ENCODE measurements around the gene NRARP.

The NRARP gene

DNA sequence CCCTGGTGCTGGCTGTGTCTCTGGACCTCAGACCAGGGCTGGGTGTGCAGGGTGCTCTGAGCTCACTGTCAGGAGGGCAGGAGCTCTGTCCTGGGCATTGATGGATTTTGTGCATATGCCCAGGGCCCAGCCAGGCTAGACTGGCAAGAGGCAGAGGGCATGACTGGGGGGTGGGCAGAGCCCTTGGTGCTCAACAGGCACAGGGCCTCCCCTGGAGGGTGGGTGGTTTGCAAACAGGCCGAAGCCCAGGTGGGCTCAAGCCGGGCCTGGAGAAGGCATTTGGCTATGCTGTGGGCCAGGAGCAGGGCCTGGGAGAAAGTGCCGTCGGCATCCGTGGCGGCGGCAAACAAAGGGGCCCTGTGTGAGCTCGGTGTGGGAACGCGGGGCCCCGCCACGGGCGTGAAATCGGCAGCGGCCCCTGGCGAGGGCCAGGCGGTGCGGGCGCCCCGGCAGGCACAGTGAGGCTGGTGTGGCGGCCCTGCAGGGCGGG is 1.9 kb upstream of the NRARP start:
- DNase-seq (ENCODE audit: low read depth), result no peak
- H3K4me3 ChIP-seq (ENCODE audit: low read depth, low read length), result no peak overlapping the region
- TF ChIP-seq, protein P1, sequence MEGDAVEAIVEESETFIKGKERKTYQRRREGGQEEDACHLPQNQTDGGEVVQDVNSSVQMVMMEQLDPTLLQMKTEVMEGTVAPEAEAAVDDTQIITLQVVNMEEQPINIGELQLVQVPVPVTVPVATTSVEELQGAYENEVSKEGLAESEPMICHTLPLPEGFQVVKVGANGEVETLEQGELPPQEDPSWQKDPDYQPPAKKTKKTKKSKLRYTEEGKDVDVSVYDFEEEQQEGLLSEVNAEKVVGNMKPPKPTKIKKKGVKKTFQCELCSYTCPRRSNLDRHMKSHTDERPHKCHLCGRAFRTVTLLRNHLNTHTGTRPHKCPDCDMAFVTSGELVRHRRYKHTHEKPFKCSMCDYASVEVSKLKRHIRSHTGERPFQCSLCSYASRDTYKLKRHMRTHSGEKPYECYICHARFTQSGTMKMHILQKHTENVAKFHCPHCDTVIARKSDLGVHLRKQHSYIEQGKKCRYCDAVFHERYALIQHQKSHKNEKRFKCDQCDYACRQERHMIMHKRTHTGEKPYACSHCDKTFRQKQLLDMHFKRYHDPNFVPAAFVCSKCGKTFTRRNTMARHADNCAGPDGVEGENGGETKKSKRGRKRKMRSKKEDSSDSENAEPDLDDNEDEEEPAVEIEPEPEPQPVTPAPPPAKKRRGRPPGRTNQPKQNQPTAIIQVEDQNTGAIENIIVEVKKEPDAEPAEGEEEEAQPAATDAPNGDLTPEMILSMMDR (IDR thresholded peaks at IDR 0.05; ENCODE audit: insufficient read depth, low read depth, low read length, missing control alignments), result no peak

DNA sequence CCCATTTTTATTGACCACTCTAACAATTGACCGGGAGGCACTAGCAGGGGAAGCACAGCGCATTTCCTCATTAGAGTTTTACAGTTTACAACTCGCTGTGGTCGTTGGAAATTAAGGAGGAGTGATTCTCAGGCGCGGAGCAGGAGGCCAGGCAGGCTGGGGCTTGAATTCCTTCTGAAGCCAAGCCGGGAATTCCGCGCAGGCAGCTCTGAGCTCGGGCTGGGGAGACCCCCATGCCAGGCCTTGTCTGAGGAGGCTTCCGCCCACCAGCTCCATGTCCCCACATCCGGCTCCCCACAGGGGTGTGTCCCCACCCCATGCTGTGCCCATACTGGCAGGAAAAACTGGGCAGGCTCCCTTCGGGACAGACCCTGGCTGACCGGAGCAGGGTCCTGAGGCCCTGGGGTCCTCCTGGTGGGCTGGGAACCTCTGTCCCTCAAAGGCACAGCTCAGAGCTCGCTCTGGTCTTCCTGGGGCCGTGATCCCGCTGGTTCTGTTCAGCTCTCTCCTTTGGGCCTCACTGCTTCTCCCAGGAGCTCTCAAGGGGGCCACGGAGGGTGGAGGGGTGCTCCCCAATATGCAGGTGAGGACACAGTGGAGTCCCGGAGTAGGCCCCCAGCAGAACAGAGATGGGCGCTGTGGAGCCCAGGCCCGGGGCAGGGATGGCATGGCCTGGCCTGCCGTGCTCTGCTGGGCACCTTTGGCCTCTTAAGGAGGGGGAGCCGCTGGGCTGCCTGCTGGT is 1.3 kb upstream of the NRARP start:
- TF ChIP-seq, protein P1 (IDR thresholded peaks at IDR 0.05; ENCODE audit: insufficient read depth, low read depth, low read length, missing control alignments), result no peak
- DNase-seq (ENCODE audit: low read depth), result no peak
- no peak overlapping the region for H3K4me3 ChIP-seq (ENCODE audit: low read depth, low read length)

DNA sequence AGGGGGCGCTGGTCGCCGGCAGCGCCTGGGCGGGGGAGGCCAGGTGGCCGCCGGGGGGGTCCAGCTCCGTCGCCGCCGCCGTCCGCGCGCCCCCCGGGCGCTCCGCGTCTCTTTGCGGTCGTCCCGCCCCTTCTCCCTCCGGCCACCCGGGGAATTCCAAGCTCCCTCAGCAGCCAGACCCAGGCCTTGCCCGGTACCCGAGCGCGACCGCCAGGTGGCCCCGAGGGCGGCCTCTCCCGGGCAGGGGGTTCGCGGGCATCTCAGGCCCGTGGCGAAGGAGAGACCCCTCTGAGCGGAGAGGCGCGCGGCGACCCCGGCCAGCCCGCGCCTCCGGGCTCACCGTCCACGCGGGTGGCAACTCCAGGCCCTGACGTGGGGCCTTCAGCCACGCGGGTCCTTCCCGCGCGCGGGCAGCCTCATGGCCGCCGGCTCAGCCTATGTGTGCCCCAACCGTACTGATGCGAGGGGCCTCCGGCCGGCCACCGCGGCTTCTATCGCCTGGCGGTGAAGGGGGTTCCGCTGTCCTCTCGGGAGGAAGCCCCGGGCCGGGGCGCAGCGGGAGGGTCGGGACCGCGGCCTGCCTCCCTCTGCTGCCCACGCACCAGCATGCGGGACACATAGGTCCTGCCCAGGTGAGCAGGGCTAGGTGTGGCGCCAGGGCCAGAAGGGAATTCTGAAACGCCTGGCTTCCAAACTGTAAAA is 529 bp upstream of the NRARP start:
- H3K4me3 ChIP-seq (ENCODE audit: low read depth, low read length), result peak overlapping the region; percentile 34; the same call in 1 of the 2 replicates
- DNase-seq (ENCODE audit: low read depth), result no peak
- TF ChIP-seq, protein P1 (IDR thresholded peaks at IDR 0.05; ENCODE audit: insufficient read depth, low read depth, low read length, missing control alignments), result peak; percentile 40

DNA sequence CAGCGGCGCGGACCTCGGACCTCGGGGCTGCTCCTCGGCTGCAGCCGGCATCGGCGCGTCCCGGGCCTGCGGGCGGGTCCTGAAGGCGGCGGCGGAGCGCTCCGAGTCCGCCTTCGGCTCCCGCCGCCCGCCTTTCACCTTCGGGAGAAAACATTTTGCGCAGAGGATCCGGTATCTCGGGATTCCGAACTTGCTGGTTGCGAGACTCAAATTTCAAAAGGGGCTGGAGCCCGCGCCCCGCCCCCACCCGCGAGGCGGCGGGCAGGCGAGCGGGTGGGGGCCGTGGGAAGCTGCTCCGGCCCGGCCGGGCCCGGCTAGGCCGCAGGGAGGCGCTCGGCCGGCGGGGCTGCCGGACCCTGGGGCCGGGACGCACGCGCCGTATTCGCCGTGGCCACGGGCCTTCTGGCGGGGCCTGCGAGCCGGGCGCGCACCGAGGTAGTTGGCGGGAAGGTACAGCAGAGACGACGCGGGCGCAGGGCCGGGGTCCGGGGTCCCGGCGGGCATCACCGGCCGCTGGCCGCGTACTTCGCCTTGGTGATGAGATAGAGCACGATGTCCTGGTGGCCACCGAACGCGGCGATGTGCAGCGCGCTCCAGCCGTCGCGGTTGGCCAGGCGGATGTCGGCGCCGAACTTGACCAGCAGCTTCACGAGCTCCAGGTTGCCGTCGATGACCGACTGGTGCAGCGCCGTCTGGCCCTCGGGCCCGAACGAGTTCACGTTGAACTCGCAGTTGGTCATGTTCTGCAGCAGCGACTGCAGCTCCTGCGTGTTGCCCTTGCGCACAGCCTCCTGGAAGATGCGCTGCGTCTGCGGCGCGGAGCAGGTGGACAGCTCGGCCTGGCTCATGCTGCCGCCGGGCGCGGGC is 757 bp downstream of the NRARP start:
- TF ChIP-seq, protein P1 (IDR thresholded peaks at IDR 0.05; ENCODE audit: insufficient read depth, low read depth, low read length, missing control alignments), result no peak
- DNase-seq (ENCODE audit: low read depth), result peak; percentile 58
- H3K4me3 ChIP-seq (ENCODE audit: low read depth, low read length), result peak overlapping the region; percentile 39

DNA sequence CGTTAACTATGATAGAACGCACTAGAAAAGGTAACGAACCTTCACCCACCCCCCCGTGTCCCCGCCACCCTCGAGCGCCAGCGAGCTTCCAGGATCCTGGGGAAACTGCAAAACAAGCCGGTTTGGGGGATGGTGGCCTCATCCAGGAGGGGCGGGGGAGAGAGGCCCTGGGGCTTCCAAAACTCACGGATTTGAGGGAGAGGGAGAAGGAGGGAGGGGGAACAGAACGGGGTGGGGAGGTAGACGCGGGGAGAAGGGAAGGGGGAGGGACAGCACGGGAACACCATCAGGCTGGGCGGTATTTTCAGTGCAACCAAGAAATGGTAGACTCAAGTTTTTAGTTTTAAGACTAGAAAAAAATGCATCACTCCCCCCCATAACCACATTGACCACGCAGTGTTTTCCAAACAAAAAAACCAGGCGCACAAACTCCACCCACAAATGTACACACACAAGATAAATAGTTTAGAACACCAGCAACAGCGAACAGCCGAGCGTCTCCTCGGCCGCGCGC is 1.4 kb downstream of the NRARP start:
- TF ChIP-seq, protein P1 (IDR thresholded peaks at IDR 0.05; ENCODE audit: insufficient read depth, low read depth, low read length, missing control alignments), result no peak
- H3K4me3 ChIP-seq (ENCODE audit: low read depth, low read length), result peak overlapping the region; percentile 29
- no peak for DNase-seq (ENCODE audit: low read depth)

DNA sequence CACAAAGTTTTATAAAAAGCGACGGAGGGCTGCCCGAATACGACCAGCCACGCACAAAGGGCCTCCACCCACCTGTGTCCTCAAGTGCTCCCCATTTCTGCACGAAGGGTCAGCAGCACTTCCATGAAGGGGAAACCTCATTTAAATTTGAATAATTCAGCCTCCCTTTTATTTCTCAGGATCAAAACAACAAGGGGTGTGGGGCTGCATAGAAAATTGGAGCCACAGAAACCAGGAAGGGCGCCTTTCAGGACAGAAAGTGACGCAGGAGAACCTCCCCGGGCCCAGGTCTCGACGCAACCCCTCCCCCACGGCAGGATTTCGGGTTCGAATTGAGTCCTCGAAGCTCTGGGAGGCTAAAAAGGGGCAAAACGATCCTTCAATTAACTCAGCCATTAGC is 2.1 kb downstream of the NRARP start:
- H3K4me3 ChIP-seq (ENCODE audit: low read depth, low read length), result no peak overlapping the region
- no peak for DNase-seq (ENCODE audit: low read depth)

More for the DNA sequence above, 2.1 kb downstream of the NRARP start:
- TF ChIP-seq, protein P1 (IDR thresholded peaks at IDR 0.05; ENCODE audit: insufficient read depth, low read depth, low read length, missing control alignments), result no peak

Data from GM12865 (cell line).